H1 (cell line): ENCODE results near the gene PI4KB. TPM values are rescaled to one million over a fixed set of nuclear protein-coding genes. Genes with fewer than 3 reads are reported as not detected.
"Not testable (repeated sequence)": the region's sequence is repeated elsewhere in the genome, so short reads cannot be mapped to it uniquely, and the experiment has no call there.

Experiments used
- CTCF ChIA-PET: fragments of 300-600 bp; sonication (Branson Sonifier 250); formaldehyde crosslinking; loops from one replicate; lab custom pipeline; 2021; ENCODE audit not compliant: partially characterized antibody; lab: Charles Lee
- POLR2A ChIA-PET: fragments of 300-600 bp; sonication (Branson Sonifier 250); formaldehyde crosslinking; loops from one replicate; lab custom pipeline; 2021; ENCODE audit warnings: inconsistent platforms; ENCODE audit not compliant: partially characterized antibody; lab: Charles Lee
- DNase-seq, 2 experiments: peaks; one replicate each; pipeline versions ENCODE4 v3.0.0 to v3.0.0-alpha.2; 2010 to 2022; ENCODE audit warnings: low spot score in 2 of 2, low read depth in 1 of 2, mixed read lengths in 1 of 2
- FAIRE-seq: peaks from 2 replicates; lab custom pipeline; 2011; peaks lifted over from hg19 to GRCh38; lab: Jason Lieb, UNC
- H2AFZ ChIP-seq: 2 replicates; pipeline ENCODE4 v1.8.1; 2012; ENCODE audit warnings: low read length, inconsistent platforms
- H2AK5ac ChIP-seq: 2 replicates; pipeline ENCODE4 v1.6.1; 2013; ENCODE audit warnings: low read depth, low read length
- H2BK120ac ChIP-seq: replicated peaks from 2 replicates; pipeline ENCODE3; 2013; ENCODE audit warnings: low read depth, low read length, inconsistent platforms
- H2BK12ac ChIP-seq: 2 replicates; pipeline ENCODE4 v1.6.1; 2013; ENCODE audit warnings: low read depth, low read length
- H2BK15ac ChIP-seq: 2 replicates; pipeline ENCODE4 v1.6.1; 2013; ENCODE audit warnings: low read length
- H2BK20ac ChIP-seq: 2 replicates; pipeline ENCODE4 v1.6.1; 2013; ENCODE audit warnings: low read length
- H2BK5ac ChIP-seq: 2 replicates; pipeline ENCODE4 v1.6.1; 2013; ENCODE audit warnings: low read depth, low read length
- H3K14ac ChIP-seq: 2 replicates; pipeline ENCODE4 v1.6.1; 2013; ENCODE audit warnings: inconsistent platforms; ENCODE audit not compliant: insufficient read length
- H3K18ac ChIP-seq: 2 replicates; pipeline ENCODE4 v1.6.1; 2013; ENCODE audit warnings: low read length; ENCODE audit errors: extremely low read depth
- H3K23ac ChIP-seq: 2 replicates; pipeline ENCODE4 v1.6.1; 2013; ENCODE audit warnings: inconsistent platforms; ENCODE audit not compliant: insufficient read length
- H3K23me2 ChIP-seq: 2 replicates; pipeline ENCODE4 v1.6.1; 2013; ENCODE audit warnings: low read depth, low read length
- H3K27ac ChIP-seq: 2 replicates; pipeline ENCODE4 v1.6.1; 2011; ENCODE audit warnings: low read depth, low read length, inconsistent platforms
- H3K27me3 ChIP-seq, 4 experiments: replicated peaks in 1 of 4; 1 replicate in 1 of 4; 2 replicates in 3 of 4; pipeline versions ENCODE4 v1.6.1 to v1.8.1; 2011 to 2013; ENCODE audit warnings: low read length in 3 of 4, mild to moderate bottlenecking in 3 of 4, inconsistent platforms in 2 of 4, mixed read lengths in 2 of 4, moderate library complexity in 1 of 4; ENCODE audit not compliant: control insufficient read depth in 3 of 4, insufficient read depth in 3 of 4; ENCODE audit errors: extremely low read depth in 1 of 4
- H3K36me3 ChIP-seq, 4 experiments: 2 replicates each; pipeline versions ENCODE4 v1.6.1 to v1.8.1; 2011 to 2013; ENCODE audit warnings: mild to moderate bottlenecking in 4 of 4, low read length in 3 of 4, moderate library complexity in 2 of 4, control low read depth in 1 of 4, inconsistent platforms in 1 of 4; ENCODE audit not compliant: insufficient read depth in 4 of 4, control insufficient read depth in 2 of 4
- H3K4ac ChIP-seq: replicated peaks from 2 replicates; pipeline ENCODE3; 2013; ENCODE audit warnings: low read length, low read depth, mixed read lengths, inconsistent platforms; ENCODE audit not compliant: insufficient read length
- H3K4me1 ChIP-seq, 4 experiments: replicated peaks in 1 of 4; 1 replicate in 1 of 4; 2 replicates in 3 of 4; pipeline versions ENCODE4 v1.6.1 to v1.8.1; 2011 to 2013; ENCODE audit warnings: low read length in 3 of 4, inconsistent platforms in 2 of 4, mixed read lengths in 1 of 4; ENCODE audit not compliant: insufficient read depth in 4 of 4, control insufficient read depth in 3 of 4
- H3K4me2 ChIP-seq, 2 experiments: 2 replicates each; pipeline versions ENCODE4 v1.6.1 to v1.8.1; 2011 to 2013; ENCODE audit warnings: low read depth in 2 of 2, low read length in 2 of 2, control low read depth in 1 of 2, inconsistent platforms in 1 of 2, mild to moderate bottlenecking in 1 of 2; ENCODE audit not compliant: insufficient read depth in 1 of 2
- H3K4me3 ChIP-seq, 4 experiments: fragments of 200-600, 300-600 bp in 1 of 4; sonication (generic), shearing (Covaris generic), sonication (Bioruptor Twin) in 1 of 4; 2 replicates each; pipeline versions ENCODE4 v1.5.1 to v1.8.1; 2011 to 2016; ENCODE audit warnings: low read length in 4 of 4, low read depth in 3 of 4, control low read depth in 2 of 4, inconsistent platforms in 2 of 4, mild to moderate bottlenecking in 2 of 4, mixed read lengths in 1 of 4, moderate library complexity in 1 of 4; ENCODE audit not compliant: insufficient read depth in 2 of 4; ENCODE audit errors: extremely low read depth in 1 of 4
- H3K56ac ChIP-seq: replicated peaks from 2 replicates; pipeline ENCODE3; 2013; ENCODE audit warnings: low read depth, mild to moderate bottlenecking, mixed read lengths, low read length, inconsistent platforms; ENCODE audit not compliant: insufficient read length
- H3K79me1 ChIP-seq: 2 replicates; pipeline ENCODE4 v1.6.1; 2013; ENCODE audit warnings: low read depth, low read length, control low read depth
- H3K79me2 ChIP-seq, 2 experiments: 2 replicates each; pipeline versions ENCODE4 v1.6.1 to v1.8.1; 2012 to 2013; ENCODE audit warnings: low read length in 2 of 2, mild to moderate bottlenecking in 2 of 2, inconsistent platforms in 1 of 2; ENCODE audit not compliant: insufficient read depth in 2 of 2, control insufficient read depth in 1 of 2
- H3K9ac ChIP-seq, 4 experiments: replicated peaks in 1 of 4; 1 replicate in 1 of 4; 2 replicates in 3 of 4; pipeline versions ENCODE4 v1.6.1 to v1.8.1; 2011 to 2013; ENCODE audit warnings: low read depth in 3 of 4, low read length in 3 of 4, control low read depth in 2 of 4, mild to moderate bottlenecking in 2 of 4, moderate library complexity in 2 of 4, inconsistent platforms in 1 of 4; ENCODE audit errors: extremely low read depth in 1 of 4
- H3K9me3 ChIP-seq, 2 experiments: 2 replicates each; pipeline versions ENCODE4 v1.6.1 to v1.8.1; 2012 to 2013; ENCODE audit warnings: mild to moderate bottlenecking in 2 of 2, moderate library complexity in 2 of 2, control low read depth in 1 of 2, inconsistent platforms in 1 of 2, low read depth in 1 of 2, low read length in 1 of 2, mixed read lengths in 1 of 2; ENCODE audit not compliant: insufficient read depth in 2 of 2
- H4K20me1 ChIP-seq, 2 experiments: replicated peaks in 1 of 2; 2 replicates each; pipeline versions ENCODE3 to v1.8.1; 2011 to 2013; ENCODE audit warnings: inconsistent platforms in 2 of 2, low read length in 2 of 2, mild to moderate bottlenecking in 1 of 2; ENCODE audit not compliant: insufficient read depth in 2 of 2, control insufficient read depth in 1 of 2
- H4K5ac ChIP-seq: 2 replicates; pipeline ENCODE4 v1.6.1; 2013; ENCODE audit warnings: low read length, low read depth, mixed read lengths, inconsistent platforms; ENCODE audit not compliant: insufficient read length
- H4K8ac ChIP-seq: 2 replicates; pipeline ENCODE4 v1.8.0; 2013; ENCODE audit warnings: mild to moderate bottlenecking, moderate library complexity, low read length, inconsistent platforms; ENCODE audit not compliant: insufficient read depth; ENCODE audit errors: extremely low read depth
- H4K91ac ChIP-seq: replicated peaks from 2 replicates; pipeline ENCODE3; 2013; ENCODE audit warnings: low read length, mixed read lengths, inconsistent platforms; ENCODE audit not compliant: insufficient read length
- WGBS, 2 experiments: shearing (Covaris generic) in 1 of 2; methylation state at CpG; one replicate each; pipeline versions ENCODE4 v1.1.6 to v1.1.7; 2013 to 2015; ENCODE audit warnings: low lambda C conversion rate in 2 of 2, mixed read lengths in 2 of 2, inconsistent platforms in 1 of 2, low coverage in 1 of 2, missing lambda C conversion rate in 1 of 2; ENCODE audit not compliant: insufficient replicate concordance in 2 of 2, insufficient coverage in 1 of 2, insufficient read length in 1 of 2; ENCODE audit errors: extremely low coverage in 1 of 2, missing lambda C conversion rate in 1 of 2; 5-methylcytosine and 5-hydroxymethylcytosine counted together
- polyA plus RNA-seq, 7 experiments: library from polyadenylated mRNA; depleted of rRNA in 3 of 7; stranded (reverse) in 5 of 7; unstranded in 2 of 7; fragments of >200 nt in 5 of 7; fragments of 200-250 nt in 2 of 7; gene quantifications; 1 replicate in 5 of 7; 2 replicates in 1 of 7; 4 replicates in 1 of 7; pipeline versions ENCODE4 v1.2.1 to v1.2.3, GENCODE V29; 2011 to 2013; ENCODE audit warnings: missing spikeins in 2 of 7, mixed read lengths in 2 of 7
- total RNA-seq: library from RNA; stranded (reverse); fragmentation: NEBNext Ultra II Directional; extraction: Animal tissue kit (Norgen Biotek cat#: 25700); gene quantifications from 2 replicates; pipeline ENCODE4 v1.2.1, GENCODE V29; 2021

PI4KB gene
- total and polyA plus RNA-seq, 2 of the 8 experiments (the other 6 are each of a cell fraction or from before 2014, with no cell fraction given): 30.1 to 37.1 TPM

GRCh38 chr1:151350323-151350722 is 23.1 kb upstream of the PI4KB start:
- H3K36me3 ChIP-seq, H3K27me3 ChIP-seq, H2AFZ ChIP-seq, H2BK120ac ChIP-seq, H2AK5ac ChIP-seq, H2BK20ac ChIP-seq, H3K23ac ChIP-seq, H4K8ac ChIP-seq, H3K14ac ChIP-seq, H3K27ac ChIP-seq, FAIRE-seq, H3K79me2 ChIP-seq, H4K5ac ChIP-seq, H2BK12ac ChIP-seq, H2BK15ac ChIP-seq, H3K79me1 ChIP-seq, H3K4me2 ChIP-seq, H4K91ac ChIP-seq, H3K18ac ChIP-seq, H3K4ac ChIP-seq, H2BK5ac ChIP-seq, H3K56ac ChIP-seq, H3K9ac ChIP-seq, H4K20me1 ChIP-seq, H3K9me3 ChIP-seq, DNase-seq, H3K23me2 ChIP-seq, H3K4me3 ChIP-seq: not testable (repeated sequence)
- peaks cover 4 to 14% (median 12%) of the 10 kb centered on the region in 4 experiments; a peak in 5 of 7 replicates for H3K4me1 ChIP-seq
- CTCF ChIA-PET: interaction anchor here (0.6 to 3.6 kb wide), 4 partner anchors 10 to 1468 kb away, joined by 3 to 19 read pairs (median 4); no protein-coding TSS in a partner anchor
- WGBS, 2 experiments: 94% methylated on average over 9 of the region's 9 CpGs; no CpG with 5 or more reads in 1 of the 2 experiments
- POLR2A ChIA-PET: interaction anchor here (0.7 to 2.7 kb wide), 8 partner anchors 10 to 67 kb away, joined by 3 to 9 read pairs (median 4); partner anchors contain the start of genes PI4KB and PSMB4
